Measurements from ENCODE around the gene AGBL4. TPM values are rescaled to one million over a fixed set of nuclear protein-coding genes. Genes with fewer than 3 reads are reported as not detected.

The AGBL4 gene
- total RNA-seq, 4 donors from 2014 or later, result 0.13 TPM; not detected in 3

- WGBS, result 79% methylated on average over 3 of the region's 3 CpGs
- H3K4me1 ChIP-seq, result no peaks in the 10 kb centered on the region
- no peak for DNase-seq (ENCODE audit: extremely low spot score)
- no peak overlapping the region for H3K4me3 ChIP-seq
- no peaks in the 10 kb centered on the region for H3K9me3 ChIP-seq
- intact Hi-C loops (cut with DNase I), result loop anchor here (10.0 kb wide), 1 partner anchor 140 kb away; no protein-coding TSS in a partner anchor
- TF ChIP-seq CTCF (IDR thresholded peaks at IDR 0.05) (no peak), POLR2AphosphoS5 (IDR thresholded peaks at IDR 0.05) (no peak), EP300 (IDR thresholded peaks at IDR 0.05) (no peak), POLR2A (IDR thresholded peaks at IDR 0.05; ENCODE audit: low read depth) (no peak)
- H3K27me3 ChIP-seq, result peaks cover 0 to 15% (median 0%) of the 10 kb centered on the region in 4 donors
- no peaks in the 10 kb centered on the region for H3K36me3 ChIP-seq
- no peak overlapping the region for H3K27ac ChIP-seq (replicated peaks in 1 of 4)
Measured at GRCh38 chr1:48675251-48675650, 1348.5 kb downstream of the AGBL4 start.

DNA sequence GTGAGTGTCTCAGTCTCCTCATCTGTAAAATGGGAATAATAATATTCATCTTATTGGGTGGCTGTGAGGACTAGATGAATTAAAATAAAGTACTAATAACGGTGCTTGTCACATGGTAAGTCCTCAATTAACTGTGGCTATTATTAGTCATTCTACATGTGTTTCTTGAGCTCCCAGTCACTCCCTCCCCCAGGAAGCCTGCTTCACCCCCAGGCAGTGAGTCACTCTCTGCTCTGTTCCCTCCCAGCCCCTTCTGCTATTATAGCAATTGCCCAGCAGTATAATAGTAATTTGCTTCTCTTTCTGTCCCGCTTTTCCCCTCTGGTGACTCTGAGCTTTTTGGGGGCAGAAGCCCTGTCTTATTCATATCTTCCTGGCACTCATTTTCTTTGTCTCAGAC is 1349.1 kb downstream of the AGBL4 start:
- no peak for TF ChIP-seq POLR2A (IDR thresholded peaks at IDR 0.05; ENCODE audit: low read depth)
- TF ChIP-seq EP300 (IDR thresholded peaks at IDR 0.05), result no peak
- TF ChIP-seq POLR2AphosphoS5 (IDR thresholded peaks at IDR 0.05), result no peak
- no peak for TF ChIP-seq CTCF (IDR thresholded peaks at IDR 0.05)
- DNase-seq (ENCODE audit: extremely low spot score), result no peak
- intact Hi-C loops (cut with DNase I), result loop anchor here (10.0 kb wide), 1 partner anchor 140 kb away; no protein-coding TSS in a partner anchor

GRCh38 chr1:48673332-48674105 is 1350.2 kb downstream of the AGBL4 start:
- Histone ChIP-seq H3K4me3 (no peak overlapping the region), H3K4me1 (no peaks in the 10 kb centered on the region), H3K36me3 (no peaks in the 10 kb centered on the region), H3K9me3 (no peaks in the 10 kb centered on the region), H3K27ac (replicated peaks in 1 of 4) (no peak overlapping the region), H3K27me3 (peaks cover 0 to 15% (median 0%) of the 10 kb centered on the region in 4 donors)
- intact Hi-C loops (cut with DNase I), result loop anchor here (10.0 kb wide), 1 partner anchor 141 kb away; no protein-coding TSS in a partner anchor
- TF ChIP-seq EP300 (IDR thresholded peaks at IDR 0.05) (no peak), CTCF (IDR thresholded peaks at IDR 0.05) (no peak), POLR2A (IDR thresholded peaks at IDR 0.05; ENCODE audit: low read depth) (no peak), POLR2AphosphoS5 (IDR thresholded peaks at IDR 0.05) (no peak)
- 72% methylated on average over 12 of the region's 12 CpGs for WGBS
- DNase-seq (ENCODE audit: extremely low spot score), result no peak

More for the DNA sequence above, 1349.1 kb downstream of the AGBL4 start:
- no peak overlapping the region for H3K4me3 ChIP-seq
- WGBS, result 75% methylated on average over 2 of the region's 2 CpGs
- no peaks in the 10 kb centered on the region for H3K9me3 ChIP-seq
- H3K27me3 ChIP-seq, result peaks cover 0 to 15% (median 0%) of the 10 kb centered on the region in 4 donors
- no peaks in the 10 kb centered on the region for H3K4me1 ChIP-seq
- H3K36me3 ChIP-seq, result no peaks in the 10 kb centered on the region
- no peak overlapping the region for H3K27ac ChIP-seq (replicated peaks in 1 of 4)

- 40% methylated on average over 1 of the region's 1 CpG for WGBS
Measured at GRCh38 chr1:48671578-48671977, 1352.2 kb downstream of the AGBL4 start.

More at GRCh38 chr1:48671578-48671977, 1352.2 kb downstream of the AGBL4 start:
- H3K9me3 ChIP-seq, result no peaks in the 10 kb centered on the region
- intact Hi-C loops (cut with DNase I), result loop anchor here (10.0 kb wide), 1 partner anchor 143 kb away; no protein-coding TSS in a partner anchor
- TF ChIP-seq CTCF (IDR thresholded peaks at IDR 0.05) (no peak), POLR2AphosphoS5 (IDR thresholded peaks at IDR 0.05) (no peak), POLR2A (IDR thresholded peaks at IDR 0.05; ENCODE audit: low read depth) (no peak), EP300 (IDR thresholded peaks at IDR 0.05) (no peak)
- H3K4me1 ChIP-seq, result no peaks in the 10 kb centered on the region
- no peaks in the 10 kb centered on the region for H3K36me3 ChIP-seq
- H3K27ac ChIP-seq (replicated peaks in 1 of 4), result no peak overlapping the region
- H3K27me3 ChIP-seq, result peaks cover 0 to 5% (median 0%) of the 10 kb centered on the region in 4 donors
- DNase-seq (ENCODE audit: extremely low spot score), result no peak
- H3K4me3 ChIP-seq, result no peak overlapping the region
